HCT116 (cell line): ENCODE results near the gene KRTAP29-1.

Experiments used
- CTCF ChIP-seq, 3 experiments: fragments of 200-600 bp in 1 of 3; sonication (generic) in 1 of 3; IDR thresholded peaks in 2 of 3; conservative IDR thresholded peaks in 1 of 3; 2 replicates each; pipeline ENCODE4 v1.5.1; 2012 to 2017; ENCODE audit warnings: low read depth in 2 of 3, low read length in 2 of 3, antibody characterized with exemption in 1 of 3, borderline replicate concordance in 1 of 3, control low read depth in 1 of 3, mild to moderate bottlenecking in 1 of 3, mixed read lengths in 1 of 3, mixed run types in 1 of 3, moderate library complexity in 1 of 3; ENCODE audit not compliant: insufficient read depth in 1 of 3
- SIN3A ChIP-seq: IDR thresholded peaks from 2 replicates; pipeline ENCODE4 v1.6.1; 2012; ENCODE audit warnings: low read depth
- SP1 ChIP-seq: IDR thresholded peaks from 2 replicates; pipeline ENCODE4 v1.6.1; 2012; ENCODE audit warnings: low read depth
- ZNF274 ChIP-seq: fragments of 200-500 bp; sonication (Bioruptor generic); IDR thresholded peaks from 2 replicates; pipeline ENCODE4 v1.6.1; 2014; ENCODE audit warnings: mild to moderate bottlenecking, low read depth, low read length, inconsistent platforms
- TF ChIP-seq, protein P1 (sequence below): IDR thresholded peaks from 2 replicates; pipeline ENCODE4 v1.6.1; 2012

- TF ChIP-seq ZNF274, result no peak
- TF ChIP-seq SP1, result no peak
- TF ChIP-seq, protein P1, sequence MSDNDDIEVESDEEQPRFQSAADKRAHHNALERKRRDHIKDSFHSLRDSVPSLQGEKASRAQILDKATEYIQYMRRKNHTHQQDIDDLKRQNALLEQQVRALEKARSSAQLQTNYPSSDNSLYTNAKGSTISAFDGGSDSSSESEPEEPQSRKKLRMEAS, result no peak
- no peak for TF ChIP-seq SIN3A
- no peak for TF ChIP-seq CTCF (IDR thresholded peaks at IDR 0.05 in 2 of 3, conservative IDR thresholded peaks at IDR 0.05 in 1 of 3; ENCODE audit: borderline replicate concordance in 1 of 3, insufficient read depth in 1 of 3, low read depth in 2 of 3, low read length in 2 of 3)
Observed at GRCh38 chr17:41315814-41316445, 13.3 kb upstream of the KRTAP29-1 start.
